ENCODE measurements around the gene TARS1. TPM values are rescaled to one million over a fixed set of nuclear protein-coding genes. Genes with fewer than 3 reads are reported as not detected.
A peak's percentile ranks its signal among the peaks of the same experiment; 100 is the strongest.
"Not testable (repeated sequence)": the region's sequence is repeated elsewhere in the genome, so short reads cannot be mapped to it uniquely, and the experiment has no call there.

TARS1 gene
- total RNA-seq, 4 donors from 2014 or later: 78.3 to 96.6 (median 81.1) TPM

DNA sequence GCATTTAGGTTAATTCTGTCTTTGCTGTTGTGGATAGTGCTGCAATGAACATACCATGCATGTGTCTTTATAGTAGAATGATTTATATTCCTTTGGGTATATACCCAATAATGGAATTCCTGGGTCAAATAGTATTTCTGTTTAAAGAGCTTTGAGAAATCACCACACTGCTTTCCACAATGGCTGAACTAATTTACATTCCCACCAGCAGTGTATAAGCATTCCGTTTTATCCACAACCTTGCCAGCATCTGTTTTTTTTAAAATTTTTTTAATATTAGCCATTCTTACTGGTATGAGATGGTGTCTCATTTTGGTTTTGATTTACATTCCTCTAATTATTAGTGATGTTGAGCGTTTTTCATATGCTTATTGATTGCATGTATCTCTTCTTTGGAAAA lies 15.5 kb upstream of the TARS1 start:
- Histone ChIP-seq H3K4me3 (replicated peaks in 1 of 3) (no peak overlapping the region), H3K27me3 (no peaks in the 10 kb centered on the region), H3K9me3 (no peaks in the 10 kb centered on the region), H3K36me3 (no peaks in the 10 kb centered on the region), H3K4me1 (no peaks in the 10 kb centered on the region), H3K27ac (no peak overlapping the region)
- no peak for DNase-seq
- TF ChIP-seq, protein P1, sequence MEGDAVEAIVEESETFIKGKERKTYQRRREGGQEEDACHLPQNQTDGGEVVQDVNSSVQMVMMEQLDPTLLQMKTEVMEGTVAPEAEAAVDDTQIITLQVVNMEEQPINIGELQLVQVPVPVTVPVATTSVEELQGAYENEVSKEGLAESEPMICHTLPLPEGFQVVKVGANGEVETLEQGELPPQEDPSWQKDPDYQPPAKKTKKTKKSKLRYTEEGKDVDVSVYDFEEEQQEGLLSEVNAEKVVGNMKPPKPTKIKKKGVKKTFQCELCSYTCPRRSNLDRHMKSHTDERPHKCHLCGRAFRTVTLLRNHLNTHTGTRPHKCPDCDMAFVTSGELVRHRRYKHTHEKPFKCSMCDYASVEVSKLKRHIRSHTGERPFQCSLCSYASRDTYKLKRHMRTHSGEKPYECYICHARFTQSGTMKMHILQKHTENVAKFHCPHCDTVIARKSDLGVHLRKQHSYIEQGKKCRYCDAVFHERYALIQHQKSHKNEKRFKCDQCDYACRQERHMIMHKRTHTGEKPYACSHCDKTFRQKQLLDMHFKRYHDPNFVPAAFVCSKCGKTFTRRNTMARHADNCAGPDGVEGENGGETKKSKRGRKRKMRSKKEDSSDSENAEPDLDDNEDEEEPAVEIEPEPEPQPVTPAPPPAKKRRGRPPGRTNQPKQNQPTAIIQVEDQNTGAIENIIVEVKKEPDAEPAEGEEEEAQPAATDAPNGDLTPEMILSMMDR (IDR thresholded peaks at IDR 0.05): no peak
- no peak for TF ChIP-seq POLR2A (IDR thresholded peaks at IDR 0.05)
- intact Hi-C loops (cut with DNase I): no loop called here
- 68 to 81% methylated on average over 2 of the region's 2 CpGs for WGBS, 2 donors

DNA sequence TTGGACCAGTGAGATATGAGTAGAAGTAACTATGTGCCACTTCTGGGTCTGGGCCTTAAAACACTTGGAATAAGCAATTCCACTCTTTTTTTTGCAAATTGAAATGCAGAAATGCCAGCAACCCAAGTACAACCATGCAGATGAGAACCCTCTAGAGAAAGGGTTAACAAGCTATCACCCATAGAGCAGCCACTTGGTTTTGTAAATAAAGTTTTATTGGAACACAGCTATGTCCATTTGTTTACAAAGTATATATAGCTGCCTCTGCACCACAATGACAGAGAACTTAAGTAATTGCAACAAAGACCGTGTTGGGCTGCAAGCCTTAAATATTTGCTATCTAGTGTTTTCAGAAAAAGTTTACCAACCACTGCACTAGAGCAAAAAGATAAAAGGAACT lies 9.8 kb upstream of the TARS1 start:
- intact Hi-C loops (cut with DNase I): loop anchor here (10.0 kb wide), 1 partner anchor 504 kb away; the partner anchor contains the start of gene RXFP3
- WGBS, 2 donors: 77 to 87% methylated on average over 1 of the region's 1 CpG
- no peak for DNase-seq
- H3K36me3 ChIP-seq: no peaks in the 10 kb centered on the region
- no peaks in the 10 kb centered on the region for H3K4me1 ChIP-seq
- no peak overlapping the region for H3K4me3 ChIP-seq (replicated peaks in 1 of 3)
- no peaks in the 10 kb centered on the region for H3K9me3 ChIP-seq
- H3K27ac ChIP-seq: no peak overlapping the region
- TF ChIP-seq, protein P1 (IDR thresholded peaks at IDR 0.05): no peak
- TF ChIP-seq POLR2A (IDR thresholded peaks at IDR 0.05): no peak
- no peaks in the 10 kb centered on the region for H3K27me3 ChIP-seq

DNA sequence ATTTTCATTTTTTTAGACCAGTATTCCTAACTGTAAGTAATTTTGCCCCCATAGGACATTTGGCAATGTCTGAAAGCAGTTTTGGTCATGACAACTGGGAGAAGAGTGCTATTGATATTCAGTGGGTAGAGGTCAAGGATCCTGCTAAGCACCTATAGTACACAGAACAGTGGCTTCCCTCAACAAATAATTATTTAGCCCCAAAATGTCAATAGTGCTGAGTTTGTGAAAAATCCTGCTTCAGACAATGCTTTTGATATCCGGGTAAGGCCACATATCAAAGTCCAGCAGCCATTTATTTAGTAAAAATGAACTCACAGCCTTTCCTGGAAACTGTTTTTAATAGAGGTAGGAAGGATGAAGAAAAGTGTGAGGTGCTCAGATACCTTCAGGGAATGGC lies 8.1 kb upstream of the TARS1 start:
- H3K4me3 ChIP-seq (replicated peaks in 1 of 3): no peak overlapping the region
- no peak for TF ChIP-seq POLR2A (IDR thresholded peaks at IDR 0.05)
- TF ChIP-seq, protein P1 (IDR thresholded peaks at IDR 0.05): no peak
- no peaks in the 10 kb centered on the region for H3K27me3 ChIP-seq
- H3K9me3 ChIP-seq: no peaks in the 10 kb centered on the region
- no peak for DNase-seq
- H3K27ac ChIP-seq: no peak overlapping the region
- intact Hi-C loops (cut with DNase I): loop anchor here (10.0 kb wide), 1 partner anchor 502 kb away; the partner anchor contains the start of gene RXFP3
- WGBS, 2 donors: 90 to 97% methylated on average over 1 of the region's 1 CpG
- H3K36me3 ChIP-seq: no peaks in the 10 kb centered on the region
- H3K4me1 ChIP-seq: no peaks in the 10 kb centered on the region

DNA sequence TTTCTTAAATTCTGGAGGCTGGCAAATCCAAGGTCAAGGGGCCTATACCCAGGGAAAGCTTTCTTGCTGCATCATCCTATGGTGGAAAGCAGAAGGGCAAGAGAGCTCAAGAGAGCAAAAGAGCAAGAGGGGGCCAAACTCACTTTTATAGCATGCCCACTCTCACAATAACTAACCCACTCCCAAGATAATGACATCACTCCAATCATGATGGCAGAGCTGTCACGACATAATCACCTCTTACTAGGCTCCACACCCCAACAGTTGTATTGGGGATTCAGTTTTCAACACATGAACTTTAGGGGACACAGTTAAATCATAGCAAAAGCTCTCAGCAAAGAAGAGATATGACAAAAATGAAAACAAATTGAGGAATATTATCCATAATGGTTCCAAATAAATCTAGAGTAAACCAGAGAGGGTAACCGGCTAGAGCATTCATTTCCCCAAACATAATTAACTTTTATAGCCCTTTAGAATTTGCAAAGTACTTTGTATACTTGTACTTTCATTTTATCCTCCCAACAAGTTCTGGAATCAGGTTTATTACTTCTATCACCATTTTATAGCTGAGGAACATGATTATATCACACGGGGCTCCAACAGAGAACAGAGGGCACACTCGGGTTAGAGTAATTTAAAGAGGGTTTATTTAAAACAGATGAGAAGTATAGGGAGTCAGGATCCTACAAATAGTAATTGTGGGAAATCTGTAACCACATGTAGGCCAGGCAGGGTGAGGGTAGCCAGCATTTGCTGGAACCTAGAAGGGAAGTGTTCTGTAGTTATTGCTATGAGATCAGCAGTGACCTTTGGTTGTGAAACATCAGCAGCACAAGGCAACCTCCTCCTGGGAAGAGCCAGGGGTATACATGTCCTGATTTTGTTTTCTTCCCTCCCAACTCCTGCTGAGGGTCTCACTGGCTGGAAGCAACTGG lies 7.2 kb upstream of the TARS1 start:
- intact Hi-C loops (cut with DNase I): loop anchor here (10.0 kb wide), 1 partner anchor 501 kb away; the partner anchor contains the start of gene RXFP3
- no peak for TF ChIP-seq POLR2A (IDR thresholded peaks at IDR 0.05)
- TF ChIP-seq, protein P1 (IDR thresholded peaks at IDR 0.05): no peak
- H3K27me3 ChIP-seq: no peaks in the 10 kb centered on the region
- no peak for DNase-seq
- H3K4me3 ChIP-seq (replicated peaks in 1 of 3): no peak overlapping the region
- H3K4me1 ChIP-seq: no peaks in the 10 kb centered on the region
- H3K9me3 ChIP-seq: no peaks in the 10 kb centered on the region
- H3K27ac ChIP-seq: no peak overlapping the region
- WGBS, 2 donors: 88 to 89% methylated on average over 4 of the region's 4 CpGs
- no peaks in the 10 kb centered on the region for H3K36me3 ChIP-seq

DNA sequence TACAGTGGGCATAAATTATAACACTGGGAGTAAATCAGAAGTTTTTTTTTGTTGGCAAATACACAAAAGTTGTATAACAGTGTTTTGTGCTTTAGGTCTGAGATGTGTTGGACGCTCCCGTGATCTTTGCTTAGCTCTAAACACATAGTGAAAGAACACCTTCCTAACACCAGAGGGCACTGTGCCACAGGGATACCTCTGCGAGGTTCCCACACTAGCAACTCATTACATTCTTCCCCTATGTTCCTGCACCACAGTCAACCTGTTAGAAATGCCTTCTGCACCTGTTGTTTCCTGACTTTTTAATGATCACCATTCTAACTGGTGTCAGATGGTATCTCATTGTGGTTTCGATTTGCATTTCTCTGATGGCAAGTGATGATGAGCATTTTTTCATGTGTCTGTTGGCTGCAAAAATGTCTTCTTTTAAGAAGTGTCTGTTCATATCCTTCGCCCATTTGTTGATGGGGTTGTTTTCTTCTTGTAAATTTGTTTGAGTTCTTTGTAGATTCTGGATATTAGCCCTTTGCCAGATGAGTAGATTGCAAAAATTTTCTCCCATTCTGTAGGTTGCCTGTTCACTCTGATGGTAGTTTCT lies 4.8 kb upstream of the TARS1 start:
- H3K4me1 ChIP-seq; H3K9me3 ChIP-seq; H3K27me3 ChIP-seq; H3K36me3 ChIP-seq; H3K4me3 ChIP-seq (replicated peaks in 1 of 3); H3K27ac ChIP-seq: not testable (repeated sequence)
- peak; percentile 71 to 75 for DNase-seq
- TF ChIP-seq, protein P1 (IDR thresholded peaks at IDR 0.05): peak; percentile 51 to 77 (median 70)
- WGBS, 2 donors: 21 to 28% methylated on average over 5 of the region's 5 CpGs
- intact Hi-C loops (cut with DNase I): loop anchor here (10.0 kb wide), 1 partner anchor 499 kb away; the partner anchor contains the start of gene RXFP3
